SK-MEL-5 (cell line): ENCODE data around the gene CDHR4. TPM values are rescaled to one million over a fixed set of nuclear protein-coding genes. Genes with fewer than 3 reads are reported as not detected.

Experiments used
- DNase-seq: peaks from one replicate; pipeline ENCODE4 v3.0.0-alpha.2; 2016; ENCODE audit warnings: low read depth, low spot score
- in situ Hi-C: cut with HindIII; loops from 2 replicates; pipeline ENCODE4 v1.10.0; 2016; ENCODE audit warnings: low sequenced_read_pairs, high pct_unique_total_duplicates, low pct_unique_long_range_greater_than_20kb
- total RNA-seq: library from RNA; depleted of rRNA; stranded (reverse); fragments of >200 nt; shearing (Covaris generic); gene quantifications from 2 replicates; pipeline ENCODE4 v1.2.3, GENCODE V29; 2014

The CDHR4 gene
- total RNA-seq, 1 experiment from 2014 or later = not detected

- in situ Hi-C loops = no loop called here
- peak; percentile 58 for DNase-seq
These were observed 5.7 kb upstream of the CDHR4 start for GRCh38 chr3:49805367-49805782.

- DNase-seq = peak; percentile 23
- in situ Hi-C loops = no loop called here
These were observed 4.7 kb upstream of the CDHR4 start for GRCh38 chr3:49804141-49805041.

- in situ Hi-C loops = no loop called here
- no peak for DNase-seq
These were observed 3.9 kb upstream of the CDHR4 start for GRCh38 chr3:49803465-49804140.

- peak; percentile 83 for DNase-seq
- in situ Hi-C loops = no loop called here
These were observed 3.2 kb upstream of the CDHR4 start, which contains the start of gene INKA1 for GRCh38 chr3:49802719-49803464. Gene INKA1, plus strand, starts transcription at chr3:49803261. Its CDS starts 132 bp downstream, at chr3:49803393.

- no peak for DNase-seq
- in situ Hi-C loops = no loop called here
These were observed 1.5 kb upstream of the CDHR4 start for GRCh38 chr3:49801160-49801559.

GRCh38 chr3:49799105-49799504 lies 568 bp downstream of the CDHR4 start:
- no peak for DNase-seq
- in situ Hi-C loops = no loop called here

GRCh38 chr3:49794926-49795905 lies 4.5 kb downstream of the CDHR4 start:
- no peak for DNase-seq
- in situ Hi-C loops = no loop called here

- no peak for DNase-seq
- in situ Hi-C loops = no loop called here
These were observed 5.2 kb downstream of the CDHR4 start for GRCh38 chr3:49794431-49794830.

GRCh38 chr3:49793486-49794085 lies 6.1 kb downstream of the CDHR4 start:
- DNase-seq = no peak
- in situ Hi-C loops = no loop called here

GRCh38 chr3:49792371-49793150 lies 7.1 kb downstream of the CDHR4 start:
- DNase-seq = no peak
- in situ Hi-C loops = no loop called here

GRCh38 chr3:49791571-49791970 lies 8.1 kb downstream of the CDHR4 start:
- DNase-seq = no peak
- in situ Hi-C loops = no loop called here

GRCh38 chr3:49790626-49791411 lies 8.9 kb downstream of the CDHR4 start:
- in situ Hi-C loops = no loop called here
- no peak for DNase-seq

- no peak for DNase-seq
- in situ Hi-C loops = no loop called here
These were observed 11.6 kb downstream of the CDHR4 start for GRCh38 chr3:49788056-49788455.

GRCh38 chr3:49787536-49787935 lies 12.1 kb downstream of the CDHR4 start:
- no peak for DNase-seq
- in situ Hi-C loops = no loop called here

- DNase-seq = no peak
- in situ Hi-C loops = no loop called here
These were observed 12.6 kb downstream of the CDHR4 start for GRCh38 chr3:49787182-49787464.
